ENCODE results near the gene LCMT2.

DNA sequence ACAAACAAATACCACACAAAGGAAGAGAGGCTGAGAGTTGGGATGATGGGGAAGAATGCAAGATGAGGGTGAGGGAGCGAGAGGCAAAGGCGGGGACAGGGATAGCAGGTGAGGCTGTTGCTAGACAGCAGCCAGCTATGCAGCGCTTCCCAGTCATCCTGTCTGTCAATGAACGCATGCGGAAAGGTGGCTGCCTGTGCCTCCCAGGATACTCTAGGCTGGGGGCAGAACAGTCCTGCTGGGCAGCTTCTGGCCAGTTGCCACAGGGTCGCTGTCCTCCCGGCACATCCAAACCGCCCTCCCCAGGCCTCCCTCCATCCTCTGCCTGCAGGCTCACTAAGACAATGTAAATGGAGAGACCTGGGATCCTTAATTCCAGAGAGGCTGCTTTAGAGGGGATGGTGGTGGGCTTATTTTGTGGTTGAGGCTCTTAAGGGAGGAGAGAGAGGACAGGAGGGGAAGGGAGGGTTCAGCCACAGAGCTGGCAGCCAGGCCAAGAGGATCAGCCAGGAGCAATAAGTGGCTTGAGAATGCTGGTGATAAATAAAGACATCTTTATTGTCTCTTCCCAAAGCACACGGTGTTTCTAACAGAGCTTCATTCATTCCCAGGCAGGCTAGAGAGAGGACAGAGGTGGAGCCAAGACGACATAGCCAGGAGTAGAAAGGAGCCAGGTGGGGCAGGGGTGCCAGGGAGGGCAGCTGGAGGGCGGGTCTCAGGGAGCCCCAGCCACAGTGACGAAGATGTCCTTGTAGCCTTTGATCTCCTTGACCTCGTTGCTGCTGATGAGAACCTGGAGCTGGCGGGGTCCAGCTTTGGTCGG is 54.4 kb downstream of the LCMT2 start:
- TF ChIP-seq, protein P1, sequence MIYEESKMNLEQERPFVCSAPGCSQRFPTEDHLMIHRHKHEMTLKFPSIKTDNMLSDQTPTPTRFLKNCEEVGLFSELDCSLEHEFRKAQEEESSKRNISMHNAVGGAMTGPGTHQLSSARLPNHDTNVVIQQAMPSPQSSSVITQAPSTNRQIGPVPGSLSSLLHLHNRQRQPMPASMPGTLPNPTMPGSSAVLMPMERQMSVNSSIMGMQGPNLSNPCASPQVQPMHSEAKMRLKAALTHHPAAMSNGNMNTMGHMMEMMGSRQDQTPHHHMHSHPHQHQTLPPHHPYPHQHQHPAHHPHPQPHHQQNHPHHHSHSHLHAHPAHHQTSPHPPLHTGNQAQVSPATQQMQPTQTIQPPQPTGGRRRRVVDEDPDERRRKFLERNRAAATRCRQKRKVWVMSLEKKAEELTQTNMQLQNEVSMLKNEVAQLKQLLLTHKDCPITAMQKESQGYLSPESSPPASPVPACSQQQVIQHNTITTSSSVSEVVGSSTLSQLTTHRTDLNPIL (CRISPR knock-in tag; IDR thresholded peaks at IDR 0.05; ENCODE audit: low read depth) = no peak
- TF ChIP-seq RARB (CRISPR knock-in tag; IDR thresholded peaks at IDR 0.05) (no peak), ZNF70 (CRISPR knock-in tag; IDR thresholded peaks at IDR 0.05) (no peak)
